ENCODE results near the gene LRRC8C.

The LRRC8C gene

DNA sequence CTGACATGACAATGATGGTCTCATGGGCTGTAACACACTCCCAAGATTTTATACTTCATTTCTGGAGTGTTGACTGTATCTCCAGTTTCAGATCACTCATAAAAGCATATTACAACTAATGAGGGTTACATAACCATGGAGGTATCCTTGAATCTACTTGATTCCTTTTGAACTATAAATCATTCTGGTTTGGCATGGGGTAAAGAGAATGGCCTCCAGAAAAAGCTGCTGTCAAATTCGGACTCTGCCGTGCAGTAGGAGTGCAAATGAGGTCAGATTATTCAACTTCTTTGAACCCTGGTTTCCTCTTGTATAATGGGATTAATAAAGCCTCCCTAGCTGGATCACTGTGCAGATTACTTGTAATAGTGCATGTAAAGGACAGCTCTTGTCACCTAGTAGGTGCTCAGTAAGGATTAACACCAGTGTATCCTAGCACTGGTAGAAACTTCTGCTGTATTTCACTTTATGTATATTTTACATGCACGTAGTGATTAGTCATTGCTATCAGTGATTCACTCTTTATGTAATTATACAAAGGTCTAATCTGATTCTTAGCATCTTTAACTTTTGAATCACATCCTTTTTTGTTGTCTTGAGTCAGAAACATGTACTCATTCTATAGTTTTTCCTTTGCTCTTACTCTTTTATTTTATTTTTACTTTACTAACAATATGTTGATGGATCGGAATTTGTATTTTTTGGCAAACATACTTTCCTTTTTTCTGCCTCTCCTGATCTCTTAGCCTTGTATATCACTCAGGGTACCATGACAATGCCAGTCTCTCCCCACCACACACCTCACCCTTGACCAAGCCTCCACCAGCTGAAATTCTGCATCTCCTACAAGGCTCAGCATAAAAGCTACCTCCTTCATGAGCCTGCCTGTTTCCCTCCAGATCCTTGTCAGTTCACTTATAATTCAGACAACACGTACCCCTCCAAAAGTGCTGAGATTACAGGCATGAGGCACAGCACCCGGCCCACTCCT lies 3.2 kb downstream of the LRRC8C start:
- no peak overlapping the region for H4K91ac ChIP-seq (ENCODE audit: low read depth, low read length)
- H3K79me1 ChIP-seq (ENCODE audit: low read length) = no peaks in the 10 kb centered on the region
- no peaks in the 10 kb centered on the region for H3K79me2 ChIP-seq (ENCODE audit: control insufficient read depth, insufficient read depth, low read length, poor library complexity)
- H3K4me1 ChIP-seq (ENCODE audit: control insufficient read depth in 1 of 2, insufficient read depth in 2 of 2, low read length in 2 of 2) = peaks cover 6 to 9% of the 10 kb centered on the region in 2 experiments
- no peak overlapping the region for H2AK5ac ChIP-seq (ENCODE audit: low read length)
- H2BK12ac ChIP-seq (ENCODE audit: low read length) = no peak overlapping the region
- H3K4me3 ChIP-seq (ENCODE audit: low read depth, low read length) = no peak overlapping the region
- WGBS (ENCODE audit: extremely low coverage, insufficient coverage, insufficient read length) = no CpG with 5 or more reads among the region's 6 CpGs
- H3K9me3 ChIP-seq (ENCODE audit: insufficient read depth, low read depth, low read length) = no peaks in the 10 kb centered on the region
- no peaks in the 10 kb centered on the region for H3K36me3 ChIP-seq (ENCODE audit: control insufficient read depth in 1 of 2, insufficient read depth in 2 of 2, low read length in 2 of 2)
- H2BK120ac ChIP-seq (ENCODE audit: insufficient read depth, low read length, poor library complexity) = no peak overlapping the region
- H3K9ac ChIP-seq (ENCODE audit: low read length) = no peak overlapping the region
- H4K8ac ChIP-seq (ENCODE audit: low read depth, low read length) = no peak overlapping the region
- H3K18ac ChIP-seq (ENCODE audit: low read length) = no peak overlapping the region
- no peak overlapping the region for H2BK5ac ChIP-seq (ENCODE audit: low read depth, low read length, poor library complexity)
- H3K27me3 ChIP-seq (ENCODE audit: insufficient read depth, low read length) = peaks cover 11% of the 10 kb centered on the region
- no peak overlapping the region for H3K14ac ChIP-seq (ENCODE audit: low read length)
- H3K27ac ChIP-seq (ENCODE audit: low read depth, low read length) = no peak overlapping the region
- no peak overlapping the region for H2AFZ ChIP-seq (ENCODE audit: insufficient read depth, low read length, poor library complexity)
- no peak overlapping the region for H3K4ac ChIP-seq (ENCODE audit: low read depth, low read length)
- H4K12ac ChIP-seq (ENCODE audit: low read depth, low read length) = no peak overlapping the region
- peak; percentile 29 to 51 for DNase-seq
- H3K4me2 ChIP-seq (ENCODE audit: low read length) = no peak overlapping the region
- H3K23ac ChIP-seq (ENCODE audit: low read length) = no peak overlapping the region

GRCh38 chr1:89637496-89637895 lies 4.6 kb downstream of the LRRC8C start:
- Histone ChIP-seq H3K18ac (ENCODE audit: low read length) (no peak overlapping the region), H3K14ac (ENCODE audit: low read length) (no peak overlapping the region), H3K4me3 (ENCODE audit: low read depth, low read length) (no peak overlapping the region), H4K91ac (ENCODE audit: low read depth, low read length) (no peak overlapping the region), H2BK12ac (ENCODE audit: low read length) (no peak overlapping the region), H4K8ac (ENCODE audit: low read depth, low read length) (no peak overlapping the region), H3K4me2 (ENCODE audit: low read length) (no peak overlapping the region), H4K12ac (ENCODE audit: low read depth, low read length) (no peak overlapping the region), H2BK5ac (ENCODE audit: low read depth, low read length, poor library complexity) (no peak overlapping the region), H3K4me1 (ENCODE audit: control insufficient read depth in 1 of 2, insufficient read depth in 2 of 2, low read length in 2 of 2) (peaks cover 6 to 9% of the 10 kb centered on the region in 2 experiments), H2AFZ (ENCODE audit: insufficient read depth, low read length, poor library complexity) (no peak overlapping the region), H3K4ac (ENCODE audit: low read depth, low read length) (no peak overlapping the region), H2AK5ac (ENCODE audit: low read length) (no peak overlapping the region), H3K27me3 (ENCODE audit: insufficient read depth, low read length) (peaks cover 11% of the 10 kb centered on the region), H3K23ac (ENCODE audit: low read length) (no peak overlapping the region), H3K36me3 (ENCODE audit: control insufficient read depth in 1 of 2, insufficient read depth in 2 of 2, low read length in 2 of 2) (no peaks in the 10 kb centered on the region), H3K27ac (ENCODE audit: low read depth, low read length) (no peak overlapping the region), H2BK120ac (ENCODE audit: insufficient read depth, low read length, poor library complexity) (no peak overlapping the region), H3K79me2 (ENCODE audit: control insufficient read depth, insufficient read depth, low read length, poor library complexity) (no peaks in the 10 kb centered on the region), H3K9ac (ENCODE audit: low read length) (no peak overlapping the region), H3K9me3 (ENCODE audit: insufficient read depth, low read depth, low read length) (no peaks in the 10 kb centered on the region), H3K79me1 (ENCODE audit: low read length) (no peaks in the 10 kb centered on the region)
- no peak for DNase-seq

GRCh38 chr1:89640440-89640839 lies 7.5 kb downstream of the LRRC8C start:
- no peak overlapping the region for H3K14ac ChIP-seq (ENCODE audit: low read length)
- no peak for DNase-seq
- H3K27ac ChIP-seq (ENCODE audit: low read depth, low read length) = no peak overlapping the region
- H3K9ac ChIP-seq (ENCODE audit: low read length) = no peak overlapping the region
- no peak overlapping the region for H2BK12ac ChIP-seq (ENCODE audit: low read length)
- no peak overlapping the region for H2BK5ac ChIP-seq (ENCODE audit: low read depth, low read length, poor library complexity)
- H3K4me3 ChIP-seq (ENCODE audit: low read depth, low read length) = no peak overlapping the region
- no peaks in the 10 kb centered on the region for H3K79me1 ChIP-seq (ENCODE audit: low read length)
- H2AK5ac ChIP-seq (ENCODE audit: low read length) = no peak overlapping the region
- no peak overlapping the region for H2BK120ac ChIP-seq (ENCODE audit: insufficient read depth, low read length, poor library complexity)
- H4K12ac ChIP-seq (ENCODE audit: low read depth, low read length) = no peak overlapping the region
- H3K79me2 ChIP-seq (ENCODE audit: control insufficient read depth, insufficient read depth, low read length, poor library complexity) = no peaks in the 10 kb centered on the region
- no peak overlapping the region for H3K18ac ChIP-seq (ENCODE audit: low read length)
- H3K27me3 ChIP-seq (ENCODE audit: insufficient read depth, low read length) = no peaks in the 10 kb centered on the region
- no peaks in the 10 kb centered on the region for H3K4me1 ChIP-seq (ENCODE audit: control insufficient read depth in 1 of 2, insufficient read depth in 2 of 2, low read length in 2 of 2)
- H3K23ac ChIP-seq (ENCODE audit: low read length) = no peak overlapping the region
- no peaks in the 10 kb centered on the region for H3K36me3 ChIP-seq (ENCODE audit: control insufficient read depth in 1 of 2, insufficient read depth in 2 of 2, low read length in 2 of 2)
- H3K4ac ChIP-seq (ENCODE audit: low read depth, low read length) = no peak overlapping the region
- H2AFZ ChIP-seq (ENCODE audit: insufficient read depth, low read length, poor library complexity) = no peak overlapping the region
- H4K91ac ChIP-seq (ENCODE audit: low read depth, low read length) = no peak overlapping the region
- no peak overlapping the region for H3K4me2 ChIP-seq (ENCODE audit: low read length)
- H3K9me3 ChIP-seq (ENCODE audit: insufficient read depth, low read depth, low read length) = no peaks in the 10 kb centered on the region
- H4K8ac ChIP-seq (ENCODE audit: low read depth, low read length) = no peak overlapping the region

DNA sequence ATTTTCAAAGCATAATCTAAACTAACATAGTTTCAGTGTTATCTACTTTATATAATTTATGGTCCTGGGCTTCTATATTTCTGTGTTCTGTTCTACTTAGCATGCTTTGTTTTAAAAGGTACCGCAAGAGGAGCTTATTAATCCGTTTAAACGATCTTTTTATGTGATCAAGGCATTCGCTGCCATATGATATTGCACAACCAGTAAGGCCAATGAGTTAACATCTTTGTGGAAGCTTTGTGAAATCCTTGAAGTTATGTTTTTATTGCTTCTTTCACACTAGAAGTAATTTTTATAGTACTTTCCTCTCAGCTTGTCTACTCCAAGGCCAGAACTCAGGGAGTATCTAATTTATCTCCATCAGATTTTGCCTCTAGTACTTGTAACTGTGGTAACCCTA lies 8.9 kb downstream of the LRRC8C start:
- no peak for DNase-seq
- no peak overlapping the region for H4K12ac ChIP-seq (ENCODE audit: low read depth, low read length)
- no peak overlapping the region for H3K23ac ChIP-seq (ENCODE audit: low read length)
- no peak overlapping the region for H3K4ac ChIP-seq (ENCODE audit: low read depth, low read length)
- H3K27ac ChIP-seq (ENCODE audit: low read depth, low read length) = no peak overlapping the region
- H3K18ac ChIP-seq (ENCODE audit: low read length) = no peak overlapping the region
- no peaks in the 10 kb centered on the region for H3K79me1 ChIP-seq (ENCODE audit: low read length)
- no peaks in the 10 kb centered on the region for H3K27me3 ChIP-seq (ENCODE audit: insufficient read depth, low read length)
- no peak overlapping the region for H2BK120ac ChIP-seq (ENCODE audit: insufficient read depth, low read length, poor library complexity)
- no peak overlapping the region for H4K8ac ChIP-seq (ENCODE audit: low read depth, low read length)
- no peak overlapping the region for H3K4me3 ChIP-seq (ENCODE audit: low read depth, low read length)
- no peaks in the 10 kb centered on the region for H3K9me3 ChIP-seq (ENCODE audit: insufficient read depth, low read depth, low read length)
- H3K9ac ChIP-seq (ENCODE audit: low read length) = no peak overlapping the region
- no peaks in the 10 kb centered on the region for H3K79me2 ChIP-seq (ENCODE audit: control insufficient read depth, insufficient read depth, low read length, poor library complexity)
- WGBS (ENCODE audit: extremely low coverage, insufficient coverage, insufficient read length) = no CpG with 5 or more reads among the region's 4 CpGs
- no peak overlapping the region for H2AK5ac ChIP-seq (ENCODE audit: low read length)
- no peak overlapping the region for H3K4me2 ChIP-seq (ENCODE audit: low read length)
- no peak overlapping the region for H4K91ac ChIP-seq (ENCODE audit: low read depth, low read length)
- H3K36me3 ChIP-seq (ENCODE audit: control insufficient read depth in 1 of 2, insufficient read depth in 2 of 2, low read length in 2 of 2) = no peaks in the 10 kb centered on the region
- no peak overlapping the region for H3K14ac ChIP-seq (ENCODE audit: low read length)
- no peak overlapping the region for H2BK12ac ChIP-seq (ENCODE audit: low read length)
- no peak overlapping the region for H2AFZ ChIP-seq (ENCODE audit: insufficient read depth, low read length, poor library complexity)
- no peaks in the 10 kb centered on the region for H3K4me1 ChIP-seq (ENCODE audit: control insufficient read depth in 1 of 2, insufficient read depth in 2 of 2, low read length in 2 of 2)
- no peak overlapping the region for H2BK5ac ChIP-seq (ENCODE audit: low read depth, low read length, poor library complexity)
